ENCODE measurements around the gene MMAB.

- TF ChIP-seq CTCF (conservative IDR thresholded peaks at IDR 0.05; ENCODE audit: low read depth, low read length) (no peak), EZH2phosphoT487 (IDR thresholded peaks at IDR 0.05; ENCODE audit: borderline replicate concordance, low read length) (no peak)
Observed at GRCh38 chr12:109559601-109560000, 13.7 kb downstream of the MMAB start.
